Body of pancreas (tissue), 4 donors: ENCODE measurements around the gene TARM1.
"Not testable (repeated sequence)": the region's sequence is repeated elsewhere in the genome, so short reads cannot be mapped to it uniquely, and the experiment has no call there.

Source experiments
- CTCF ChIP-seq, 7 experiments: fragments of 450-650 bp in 4 of 7; fragments of 200-600 bp in 3 of 7; sonication (generic) in 3 of 7; IDR thresholded peaks; one replicate each; pipeline ENCODE4 v1.5.1; 2016 to 2019; ENCODE audit warnings: antibody characterized with exemption in 7 of 7
- POLR2A ChIP-seq, 3 donors: fragments of 450-650 bp; IDR thresholded peaks; one replicate each; pipeline ENCODE4 v1.6.1; 2016; ENCODE audit warnings: antibody characterized with exemption in 3 of 3, mild to moderate bottlenecking in 2 of 3

DNA sequence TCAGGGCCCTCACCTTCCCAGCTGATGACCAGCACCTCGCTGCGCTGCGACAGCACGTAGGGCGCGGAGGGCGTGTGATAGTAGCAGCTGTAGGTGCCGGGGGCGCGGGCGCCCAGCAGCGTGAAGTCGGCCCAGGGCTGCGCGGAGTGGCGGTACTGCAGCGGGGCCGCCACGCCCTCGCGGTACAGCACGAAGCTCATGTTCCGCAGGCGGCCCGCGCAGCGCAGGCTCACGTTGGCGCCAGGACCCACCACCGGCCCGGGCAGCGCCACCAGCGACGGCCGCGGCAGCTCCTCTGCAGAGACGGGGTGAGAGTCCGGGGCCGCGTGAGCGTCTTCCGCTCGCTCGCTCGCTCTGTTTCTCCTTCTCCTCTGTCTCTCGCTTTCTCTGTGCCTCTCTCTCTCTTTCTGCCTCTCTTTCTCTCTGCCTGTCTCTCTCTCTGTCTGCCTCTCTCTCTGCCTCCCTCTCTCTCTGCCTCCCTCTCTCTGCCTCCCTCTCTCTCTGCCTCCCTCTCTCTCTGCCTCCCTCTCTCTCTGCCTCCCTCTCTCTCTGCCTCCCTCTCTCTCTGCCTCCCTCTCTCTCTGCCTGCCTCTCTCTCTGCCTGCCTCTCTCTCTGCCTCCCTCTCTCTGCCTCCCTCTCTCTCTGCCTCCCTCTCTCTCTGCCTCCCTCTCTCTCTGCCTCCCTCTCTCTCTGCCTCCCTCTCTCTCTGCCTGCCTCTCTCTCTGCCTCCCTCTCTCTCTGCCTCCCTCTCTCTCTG is 14.9 kb upstream of the TARM1 start:
- TF ChIP-seq CTCF (IDR thresholded peaks at IDR 0.05) = not testable (repeated sequence)
- peak in 1 of 3 donors; percentile 12 for TF ChIP-seq POLR2A (IDR thresholded peaks at IDR 0.05)
